Vagina (tissue), 2 donors: ENCODE results near the gene MEGF6. TPM values are rescaled to one million over a fixed set of nuclear protein-coding genes. Genes with fewer than 3 reads are reported as not detected.

Source experiments
- DNase-seq, 2 donors: peaks; one replicate each; pipeline ENCODE4 v3.0.0-alpha.2; 2017; ENCODE audit errors: extremely low spot score in 2 of 2
- H3K27ac ChIP-seq: fragments of 200-600 bp; sonication (generic); one replicate; pipeline ENCODE4 v1.5.1; 2019
- H3K27me3 ChIP-seq: fragments of 200-600 bp; sonication (generic); one replicate; pipeline ENCODE4 v1.5.1; 2019
- H3K36me3 ChIP-seq, 2 donors: fragments of 200-600 bp; sonication (generic); one replicate each; pipeline ENCODE4 v1.5.1; 2017 to 2019
- H3K4me1 ChIP-seq: fragments of 200-600 bp; sonication (generic); one replicate; pipeline ENCODE4 v1.5.1; 2019
- H3K4me3 ChIP-seq, 2 donors: fragments of 200-600 bp; sonication (generic); 1 replicate in 1 of 2; 2 replicates in 1 of 2; pipeline ENCODE4 v1.5.1; 2016 to 2019
- H3K9me3 ChIP-seq: fragments of 200-600 bp; sonication (generic); one replicate; pipeline ENCODE4 v1.5.1; 2019
- CTCF ChIP-seq, 3 experiments: fragments of 450-650 bp in 2 of 3; fragments of 200-600 bp in 1 of 3; sonication (generic) in 1 of 3; IDR thresholded peaks; one replicate each; pipeline ENCODE4 v1.5.1; 2017 to 2019; ENCODE audit warnings: antibody characterized with exemption in 3 of 3, mild to moderate bottlenecking in 2 of 3, moderate library complexity in 2 of 3
- POLR2A ChIP-seq, 2 donors: fragments of 450-650 bp; IDR thresholded peaks; one replicate each; pipeline ENCODE4 v1.6.1; 2017; ENCODE audit warnings: antibody characterized with exemption in 2 of 2, mild to moderate bottlenecking in 2 of 2, moderate library complexity in 2 of 2
- POLR2AphosphoS5 ChIP-seq, 2 donors: sonication (generic); formaldehyde crosslinking; IDR thresholded peaks; one replicate each; pipeline ENCODE4 v1.9.0; 2017; ENCODE audit warnings: antibody characterized with exemption in 2 of 2, mild to moderate bottlenecking in 2 of 2, low read depth in 1 of 2; ENCODE audit not compliant: insufficient read depth in 1 of 2
- intact Hi-C: fragments of 100-400 bp; cut with DNase I; formaldehyde crosslinking; loops from one replicate; pipeline ENCODE4 v1.15.1; 2023
- total RNA-seq: library from RNA; depleted of rRNA; stranded (reverse); fragments of >200 nt; gene quantifications from one replicate; pipeline ENCODE4 v1.2.3, GENCODE V29; 2016

MEGF6 gene
- total RNA-seq, 1 donor from 2014 or later = 37.6 TPM

GRCh38 chr1:3497521-3497920 lies 113.8 kb downstream of the MEGF6 start:
- DNase-seq = no peak
- Histone ChIP-seq H3K4me3 (no peak overlapping the region), H3K27me3 (no peaks in the 10 kb centered on the region), H3K9me3 (no peaks in the 10 kb centered on the region), H3K36me3 (peaks cover 0 to 5% of the 10 kb centered on the region in 2 donors), H3K27ac (no peak overlapping the region), H3K4me1 (no peaks in the 10 kb centered on the region)
- intact Hi-C loops = no loop called here
- TF ChIP-seq POLR2AphosphoS5 (IDR thresholded peaks at IDR 0.05; ENCODE audit: insufficient read depth in 1 of 2, low read depth in 1 of 2) (no peak), CTCF (IDR thresholded peaks at IDR 0.05) (no peak), POLR2A (IDR thresholded peaks at IDR 0.05) (no peak)

- Histone ChIP-seq H3K4me1 (peaks cover 2% of the 10 kb centered on the region), H3K27me3 (no peaks in the 10 kb centered on the region), H3K36me3 (peaks cover 0 to 5% of the 10 kb centered on the region in 2 donors), H3K9me3 (no peaks in the 10 kb centered on the region), H3K27ac (no peak overlapping the region), H3K4me3 (no peak overlapping the region)
- no peak for DNase-seq
- no peak for TF ChIP-seq CTCF (IDR thresholded peaks at IDR 0.05)
- intact Hi-C loops = no loop called here
Measured at GRCh38 chr1:3496916-3497315, 114.4 kb downstream of the MEGF6 start.

- Histone ChIP-seq H3K27ac (no peak overlapping the region), H3K4me1 (peaks cover 10% of the 10 kb centered on the region), H3K27me3 (no peaks in the 10 kb centered on the region), H3K9me3 (no peaks in the 10 kb centered on the region), H3K36me3 (peaks cover 0 to 5% of the 10 kb centered on the region in 2 donors), H3K4me3 (no peak overlapping the region)
- TF ChIP-seq POLR2AphosphoS5 (IDR thresholded peaks at IDR 0.05; ENCODE audit: insufficient read depth in 1 of 2, low read depth in 1 of 2) = no peak
- no peak for TF ChIP-seq POLR2A (IDR thresholded peaks at IDR 0.05)
- no peak for TF ChIP-seq CTCF (IDR thresholded peaks at IDR 0.05)
- no peak for DNase-seq
- intact Hi-C loops = no loop called here
Measured at GRCh38 chr1:3495776-3496745, 115.2 kb downstream of the MEGF6 start.

- Histone ChIP-seq H3K27me3 (no peaks in the 10 kb centered on the region), H3K36me3 (peaks cover 0 to 5% of the 10 kb centered on the region in 2 donors), H3K9me3 (no peaks in the 10 kb centered on the region), H3K4me3 (no peak overlapping the region), H3K27ac (no peak overlapping the region), H3K4me1 (peaks cover 12% of the 10 kb centered on the region)
- no peak for DNase-seq
- TF ChIP-seq CTCF (IDR thresholded peaks at IDR 0.05) = no peak
- no peak for TF ChIP-seq POLR2A (IDR thresholded peaks at IDR 0.05)
- no peak for TF ChIP-seq POLR2AphosphoS5 (IDR thresholded peaks at IDR 0.05; ENCODE audit: insufficient read depth in 1 of 2, low read depth in 1 of 2)
- intact Hi-C loops = no loop called here
Measured at GRCh38 chr1:3494321-3495308, 116.7 kb downstream of the MEGF6 start.
